Mononuclear cell (primary cell): Measurements from ENCODE around the gene GSK3A. TPM values are rescaled to one million over a fixed set of nuclear protein-coding genes. Genes with fewer than 3 reads are reported as not detected.

Experiments
- H3K27me3 ChIP-seq: 2 replicates; pipeline ENCODE4 v1.6.0; 2011; ENCODE audit warnings: low read length, control low read depth; ENCODE audit not compliant: insufficient read depth
- H3K4me1 ChIP-seq: 2 replicates; pipeline ENCODE4 v1.5.1; 2011; ENCODE audit warnings: mild to moderate bottlenecking, low read length, control low read depth; ENCODE audit not compliant: insufficient read depth
- H3K4me3 ChIP-seq: 2 replicates; pipeline ENCODE4 v1.5.1; 2011; ENCODE audit warnings: mild to moderate bottlenecking, low read length, moderate library complexity
- H3K9me3 ChIP-seq: 2 replicates; pipeline ENCODE4 v1.5.1; 2011; ENCODE audit warnings: low read depth, mild to moderate bottlenecking, control low read depth, low read length
- total RNA-seq: library from RNA; depleted of rRNA; stranded (reverse); fragments of >200 nt; gene quantifications from one replicate; pipeline ENCODE4 v1.2.3, GENCODE V29; 2012

The GSK3A gene
- total RNA-seq, 1 donor, result 13.1 TPM

DNA sequence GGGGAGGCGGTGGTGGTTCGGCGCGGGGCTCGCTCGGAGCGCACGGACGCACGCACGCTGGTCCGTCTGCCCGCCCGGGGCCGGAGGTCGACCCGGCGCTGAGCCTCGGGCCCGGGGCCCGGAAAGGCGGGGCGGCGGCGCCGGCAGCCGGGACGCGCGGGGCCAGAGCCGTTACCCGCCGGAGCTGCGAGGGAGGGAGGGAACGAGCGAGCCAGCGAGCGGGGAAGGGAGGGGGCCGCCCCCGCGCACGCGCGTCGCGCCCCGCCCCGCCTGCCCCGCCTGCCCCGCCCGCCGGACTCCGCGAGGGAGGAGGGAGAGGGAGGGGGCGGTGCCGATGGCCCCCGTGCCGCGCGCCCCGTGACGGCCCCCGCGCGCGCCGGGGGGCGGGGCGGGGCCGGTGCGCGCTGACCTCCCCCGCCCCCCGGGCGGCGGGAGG is 41.7 kb upstream of the GSK3A start:
- Histone ChIP-seq H3K4me3 (peak overlapping the region; percentile 38), H3K9me3 (no peaks in the 10 kb centered on the region), H3K4me1 (peaks cover 63% of the 10 kb centered on the region), H3K27me3 (no peaks in the 10 kb centered on the region)

DNA sequence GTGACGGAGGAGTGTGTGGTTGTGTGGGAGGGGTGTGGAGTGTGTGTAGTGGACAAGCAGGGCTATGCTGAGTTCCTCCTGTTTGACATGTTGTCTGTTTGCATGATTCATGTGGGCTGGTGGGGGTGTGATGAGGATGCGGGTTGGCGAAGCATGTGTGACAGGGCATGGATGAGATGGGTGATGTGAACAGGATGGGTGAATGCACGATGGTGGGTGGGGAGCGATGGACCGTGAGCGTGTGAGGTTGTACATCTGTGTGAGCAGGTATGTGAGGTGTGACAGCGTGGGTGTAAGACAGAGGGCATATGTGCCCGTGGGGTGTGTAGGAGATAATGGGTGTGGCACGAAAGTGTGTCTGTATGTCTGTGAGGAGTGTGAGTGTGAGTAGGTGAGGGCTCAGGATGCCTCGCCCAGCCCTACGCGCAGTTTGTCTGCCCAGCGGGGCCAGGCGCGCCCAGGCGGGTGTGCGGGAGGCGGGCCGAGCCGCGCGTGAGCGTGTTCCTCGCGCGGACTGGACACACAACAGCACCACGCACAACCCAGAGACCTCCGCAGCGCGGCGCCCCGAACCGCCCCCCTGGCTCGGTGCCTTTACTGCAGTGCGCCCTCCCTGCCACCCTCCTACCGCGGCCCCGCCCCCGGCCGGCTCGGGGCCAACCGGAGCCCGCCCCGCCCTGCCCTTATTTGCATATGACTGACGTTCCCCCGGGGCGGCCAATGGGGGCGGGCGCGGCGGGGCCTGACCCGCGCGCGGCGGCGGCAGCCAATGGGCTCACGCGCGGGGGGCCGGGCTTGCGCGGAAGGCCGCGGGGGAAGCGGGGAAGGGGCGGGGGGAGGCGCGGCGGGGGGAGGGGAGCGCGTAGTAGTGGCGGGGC is 41.0 kb upstream of the GSK3A start:
- Histone ChIP-seq H3K9me3 (no peaks in the 10 kb centered on the region), H3K27me3 (no peaks in the 10 kb centered on the region), H3K4me1 (peaks cover 70% of the 10 kb centered on the region), H3K4me3 (peak overlapping the region; percentile 49)

DNA sequence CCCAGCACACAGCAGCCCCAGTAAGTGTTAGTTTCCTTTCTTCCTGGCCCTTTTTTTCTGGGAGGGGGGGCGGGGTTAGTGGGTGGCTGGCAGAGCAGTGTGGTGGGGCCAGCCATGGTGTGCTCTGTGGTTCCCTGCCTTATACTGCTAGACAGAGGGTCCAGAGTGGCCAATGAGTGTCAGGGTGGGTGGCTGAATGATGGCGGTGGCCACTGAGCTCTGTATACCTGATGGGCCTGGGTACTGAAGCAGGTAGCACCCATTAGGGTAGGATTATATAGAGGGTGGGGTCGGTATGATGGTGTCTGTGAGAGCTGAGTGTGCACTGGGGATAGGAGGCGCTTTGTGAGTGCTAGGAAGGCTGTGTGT is 40.4 kb upstream of the GSK3A start:
- no peaks in the 10 kb centered on the region for H3K9me3 ChIP-seq
- no peaks in the 10 kb centered on the region for H3K27me3 ChIP-seq
- peaks cover 73% of the 10 kb centered on the region for H3K4me1 ChIP-seq
- peak overlapping the region; percentile 49 for H3K4me3 ChIP-seq

DNA sequence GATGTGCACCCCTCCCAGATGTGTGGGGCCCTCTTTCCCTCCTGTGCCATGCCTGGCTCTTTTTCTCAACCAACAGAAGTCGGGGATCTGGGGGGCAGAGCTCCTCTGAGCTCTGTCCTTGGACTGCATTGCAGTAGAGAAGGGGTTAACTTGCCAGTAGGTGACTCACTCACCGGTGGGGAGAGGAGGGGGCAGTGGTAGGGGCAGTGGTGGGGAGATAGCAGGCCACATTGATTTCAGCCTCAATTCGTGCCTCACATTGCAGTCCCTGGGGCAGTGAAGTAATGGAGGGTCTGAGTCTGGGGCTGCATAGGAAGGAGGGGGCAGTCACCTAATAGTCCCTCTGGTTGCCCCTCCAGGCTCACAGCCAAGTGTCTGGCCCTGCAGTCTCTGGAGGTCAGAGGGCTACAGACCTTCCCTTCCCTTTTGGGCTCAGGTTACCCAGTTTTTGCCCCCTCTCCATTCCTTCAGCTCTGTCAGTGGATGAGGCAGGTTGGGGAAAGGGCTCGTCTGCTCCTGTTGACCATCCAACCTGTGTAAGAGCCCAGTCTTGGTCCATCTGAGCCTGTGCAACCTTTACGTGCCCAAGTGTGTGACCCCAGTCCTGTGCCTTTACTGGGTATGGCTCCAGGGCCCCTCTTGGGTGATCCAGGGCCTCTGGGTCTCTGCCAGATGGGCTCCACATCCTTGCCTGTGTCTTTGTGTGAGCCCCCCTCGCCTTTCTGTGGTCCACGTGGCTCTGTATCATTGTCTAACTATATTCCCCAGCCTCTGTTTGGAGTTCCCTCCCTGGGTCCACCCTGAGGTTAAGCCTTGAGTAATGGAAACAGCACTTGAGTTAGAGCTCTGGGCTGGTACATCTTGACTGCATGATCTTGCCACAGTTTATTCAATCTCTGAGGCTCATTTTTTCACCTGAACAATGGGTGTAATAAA is 39.7 kb upstream of the GSK3A start:
- no peak overlapping the region for H3K4me3 ChIP-seq
- peaks cover 73% of the 10 kb centered on the region for H3K4me1 ChIP-seq
- no peaks in the 10 kb centered on the region for H3K27me3 ChIP-seq
- H3K9me3 ChIP-seq, result no peaks in the 10 kb centered on the region

DNA sequence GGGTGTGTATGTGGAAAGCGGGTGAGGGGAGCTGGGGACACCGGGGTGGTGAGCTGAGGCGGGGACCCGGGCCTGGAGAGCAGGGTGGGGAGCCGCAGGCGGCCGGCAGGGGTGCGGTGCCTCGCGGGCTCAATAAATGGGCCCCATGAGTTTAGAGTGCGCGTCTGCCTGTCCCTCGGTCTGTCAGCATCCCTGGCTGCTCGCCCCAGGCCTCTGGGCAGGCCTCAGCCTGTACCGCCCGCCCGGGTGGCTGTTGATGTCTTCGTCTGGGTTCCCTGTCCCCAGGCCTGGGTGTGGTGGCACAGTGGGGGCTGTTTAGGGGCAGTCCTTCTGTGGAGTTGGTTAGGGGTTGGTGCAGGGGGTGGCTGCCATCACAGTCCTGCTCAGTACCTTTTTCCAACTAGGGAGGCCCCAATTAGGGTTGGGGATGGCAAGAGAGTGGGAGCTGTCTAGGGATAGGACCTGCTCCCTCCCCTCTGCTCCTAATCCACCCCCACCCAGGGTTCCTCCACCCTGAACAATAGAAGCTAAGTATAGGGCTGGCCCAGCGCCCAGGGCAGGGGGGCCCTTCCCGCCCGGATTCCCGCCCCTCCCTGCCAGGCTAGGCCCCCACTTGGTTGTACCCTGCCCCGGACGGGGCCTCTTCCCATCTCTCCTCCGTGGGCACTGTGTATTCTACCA is 38.9 kb upstream of the GSK3A start:
- no peaks in the 10 kb centered on the region for H3K27me3 ChIP-seq
- peaks cover 73% of the 10 kb centered on the region for H3K4me1 ChIP-seq
- H3K4me3 ChIP-seq, result no peak overlapping the region
- H3K9me3 ChIP-seq, result no peaks in the 10 kb centered on the region

DNA sequence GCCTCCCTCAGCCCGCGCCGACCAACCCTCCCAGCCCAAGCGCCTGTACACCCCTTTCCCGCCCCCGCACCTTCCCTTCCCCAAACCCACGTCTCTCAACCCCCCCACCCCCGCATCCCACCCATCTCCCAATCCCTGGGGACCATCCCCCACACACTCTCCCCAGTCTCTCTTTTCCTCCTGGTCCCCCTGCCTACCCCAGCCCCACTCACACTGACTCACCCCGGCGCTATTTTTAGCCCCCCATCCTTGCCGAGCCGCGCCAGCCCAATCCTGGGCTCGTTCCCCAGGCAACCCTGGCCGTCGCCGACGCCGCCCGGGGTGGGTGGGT is 38.4 kb upstream of the GSK3A start:
- no peaks in the 10 kb centered on the region for H3K9me3 ChIP-seq
- peak overlapping the region; percentile 81 for H3K4me3 ChIP-seq
- H3K27me3 ChIP-seq, result no peaks in the 10 kb centered on the region
- H3K4me1 ChIP-seq, result peaks cover 73% of the 10 kb centered on the region

DNA sequence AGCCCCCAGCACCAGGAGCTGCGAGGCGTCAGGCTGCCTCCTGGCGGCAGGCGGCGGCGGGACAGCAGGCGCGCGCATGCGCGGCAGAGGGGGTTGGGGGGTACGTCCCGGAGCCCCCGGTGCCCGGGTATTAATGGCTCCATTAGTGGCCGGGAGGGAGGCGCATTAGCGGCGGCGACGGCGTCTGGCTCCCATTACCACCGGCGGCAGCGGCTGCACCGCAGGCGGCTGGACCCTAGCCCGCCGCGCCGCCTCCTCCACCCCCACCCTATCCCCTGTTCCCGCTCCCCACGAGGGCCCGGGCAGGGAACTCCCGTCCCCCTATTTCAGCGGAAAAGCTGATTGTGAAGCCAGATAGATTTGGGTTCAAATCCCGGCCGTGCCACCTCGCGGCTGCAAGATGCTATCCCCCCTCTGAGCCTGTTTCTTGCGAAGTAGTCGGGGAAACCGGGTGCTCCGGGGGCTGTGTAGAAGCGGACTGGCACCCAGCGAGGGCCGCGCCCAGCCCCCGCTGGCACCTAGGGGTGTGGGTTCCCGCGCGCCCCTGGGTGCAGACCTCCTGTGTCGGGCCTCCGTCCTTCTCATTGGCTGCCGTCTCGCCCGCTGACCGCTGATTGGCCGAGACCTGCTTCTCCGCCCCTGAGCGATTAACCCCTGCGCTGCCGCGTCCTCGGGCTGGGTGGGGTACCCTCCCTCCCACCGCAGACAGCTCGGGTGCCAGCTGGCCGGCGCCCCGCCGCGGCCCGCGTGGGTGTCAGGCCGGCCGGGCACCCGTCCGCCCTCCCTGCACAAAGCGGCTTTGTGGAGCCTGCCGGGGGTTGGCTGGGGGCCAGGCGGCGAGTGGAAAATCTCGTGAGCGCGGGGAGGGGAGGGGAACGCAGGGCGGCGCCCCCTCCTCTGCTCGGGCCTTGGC is 37.8 kb upstream of the GSK3A start:
- Histone ChIP-seq H3K27me3 (no peaks in the 10 kb centered on the region), H3K4me3 (peak overlapping the region; percentile 81), H3K9me3 (no peaks in the 10 kb centered on the region), H3K4me1 (peaks cover 72% of the 10 kb centered on the region)

DNA sequence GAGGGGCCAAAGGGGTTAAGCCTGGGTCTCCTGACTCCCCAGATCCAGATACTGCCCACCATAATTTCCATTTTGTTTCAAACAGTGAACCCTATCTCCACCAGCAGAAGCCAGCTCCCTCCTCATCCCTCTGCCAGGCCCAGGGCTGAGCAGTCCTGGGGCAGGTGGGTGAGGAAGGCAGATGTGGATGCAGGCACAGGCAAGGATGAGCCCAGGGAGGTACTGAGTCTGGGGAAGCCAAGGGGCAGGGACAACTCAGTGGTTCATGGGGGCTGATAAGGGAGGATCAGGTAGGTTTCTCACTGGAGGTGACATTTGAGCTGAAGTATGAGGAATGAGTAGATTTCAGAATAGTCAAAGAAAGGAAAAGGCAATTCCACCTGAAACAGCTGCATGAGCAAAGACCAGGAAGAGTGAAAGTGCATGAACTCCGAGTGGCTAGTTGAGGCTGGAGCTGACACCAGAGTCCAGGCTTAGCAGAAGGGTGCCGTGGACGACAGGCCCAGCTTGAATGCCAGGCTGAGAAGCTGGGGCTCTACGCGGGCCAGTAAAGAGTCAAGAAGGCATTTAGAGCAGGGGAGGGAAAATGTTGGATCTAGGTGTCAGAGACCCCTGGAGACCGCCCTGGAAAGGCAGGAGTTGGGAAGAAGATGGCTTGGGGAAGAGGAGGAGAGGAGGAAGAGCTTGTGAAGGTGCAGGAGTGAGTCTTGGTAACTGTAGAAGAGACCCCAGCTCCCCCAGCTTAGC is 36.9 kb upstream of the GSK3A start:
- Histone ChIP-seq H3K4me1 (peaks cover 66% of the 10 kb centered on the region), H3K27me3 (no peaks in the 10 kb centered on the region), H3K4me3 (peak overlapping the region; percentile 81), H3K9me3 (no peaks in the 10 kb centered on the region)

DNA sequence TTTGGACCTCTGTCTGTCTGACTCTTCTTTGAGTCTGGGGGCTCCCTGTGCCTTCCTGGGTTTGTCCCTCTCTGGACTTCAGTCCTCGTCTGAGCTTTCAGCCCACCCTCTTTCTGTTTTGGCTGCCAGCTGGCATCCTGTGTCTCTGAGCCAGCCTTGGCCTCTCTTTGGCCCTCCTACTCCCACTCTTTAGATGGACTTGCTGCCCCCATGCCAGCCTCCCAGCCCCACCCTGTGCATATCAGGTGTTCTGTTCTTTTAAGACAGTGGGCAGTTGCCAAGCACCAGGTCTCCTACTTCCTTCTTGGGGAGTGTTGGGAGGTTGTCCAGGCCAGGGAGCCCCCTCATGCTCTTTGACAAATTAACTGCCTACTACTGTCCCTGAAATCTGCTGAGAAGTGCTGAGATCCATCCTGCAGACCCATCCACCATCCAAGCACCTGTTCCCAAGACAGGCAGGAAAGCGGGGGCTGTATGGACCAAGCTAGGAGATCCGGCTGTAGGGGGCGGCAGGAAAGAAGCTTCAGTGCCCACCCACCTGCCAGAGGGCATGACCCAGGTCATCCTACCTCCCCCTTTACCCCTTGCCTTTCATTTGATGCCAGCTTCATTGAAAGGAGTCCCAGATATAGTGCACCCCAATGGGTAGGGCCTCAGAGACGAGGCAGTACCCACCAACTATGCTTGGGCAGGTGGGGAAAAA is 36.2 kb upstream of the GSK3A start:
- H3K9me3 ChIP-seq, result no peaks in the 10 kb centered on the region
- no peaks in the 10 kb centered on the region for H3K27me3 ChIP-seq
- H3K4me3 ChIP-seq, result no peak overlapping the region
- H3K4me1 ChIP-seq, result peaks cover 66% of the 10 kb centered on the region

DNA sequence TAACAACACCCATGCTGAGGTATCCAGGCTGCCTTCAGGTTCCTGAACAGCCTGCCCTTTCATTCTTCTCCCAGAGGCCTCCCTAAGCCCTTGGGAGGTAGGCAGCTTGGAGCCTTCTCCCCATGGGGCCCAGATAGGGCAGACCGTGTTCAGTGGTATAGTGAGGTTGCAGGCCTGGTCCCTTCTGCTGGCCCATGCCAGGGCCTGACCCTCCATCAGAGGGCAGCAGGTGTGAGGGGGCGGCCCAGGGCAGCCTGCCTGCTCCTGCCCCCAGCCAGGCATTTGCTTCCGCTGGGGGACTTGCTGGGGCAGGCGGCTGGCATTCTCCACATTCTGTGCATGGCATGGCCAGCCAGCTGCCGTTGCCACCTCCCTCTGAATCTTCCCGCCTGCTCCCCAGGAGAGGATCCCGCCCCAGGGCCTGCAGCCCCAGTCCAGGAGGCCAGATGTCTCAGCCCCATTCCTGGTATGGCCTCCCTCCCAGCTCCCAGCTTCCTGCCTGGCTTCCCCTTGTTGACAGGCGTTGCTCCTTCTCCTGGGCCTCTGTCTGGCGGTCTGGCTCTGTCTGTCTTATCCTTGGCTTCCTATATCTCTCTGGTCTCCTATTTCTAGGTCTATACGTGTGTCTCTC is 35.5 kb upstream of the GSK3A start:
- no peak overlapping the region for H3K4me3 ChIP-seq
- H3K4me1 ChIP-seq, result peaks cover 60% of the 10 kb centered on the region
- no peaks in the 10 kb centered on the region for H3K27me3 ChIP-seq
- no peaks in the 10 kb centered on the region for H3K9me3 ChIP-seq

DNA sequence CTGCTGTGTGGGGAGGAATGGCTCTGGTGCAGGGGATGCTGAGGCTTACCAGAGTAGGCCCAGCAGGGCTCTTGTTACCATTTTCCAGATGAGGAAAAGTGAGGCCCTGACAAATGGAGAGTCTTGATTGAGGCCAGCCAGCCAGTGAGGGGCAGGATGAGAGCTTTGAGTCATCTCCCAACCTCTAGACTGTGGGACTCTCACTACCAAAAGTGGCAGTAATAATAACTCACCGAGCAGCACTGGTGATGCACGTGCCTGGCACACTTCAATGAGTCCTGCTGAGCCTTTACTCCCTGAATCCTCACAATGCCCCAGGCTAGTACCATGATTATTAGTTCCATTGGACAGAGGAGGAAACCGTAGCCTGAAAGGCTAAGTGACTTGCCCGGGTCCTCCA is 34.4 kb upstream of the GSK3A start:
- peaks cover 50% of the 10 kb centered on the region for H3K4me1 ChIP-seq
- H3K4me3 ChIP-seq, result no peak overlapping the region
- H3K9me3 ChIP-seq, result no peaks in the 10 kb centered on the region
- H3K27me3 ChIP-seq, result no peaks in the 10 kb centered on the region

DNA sequence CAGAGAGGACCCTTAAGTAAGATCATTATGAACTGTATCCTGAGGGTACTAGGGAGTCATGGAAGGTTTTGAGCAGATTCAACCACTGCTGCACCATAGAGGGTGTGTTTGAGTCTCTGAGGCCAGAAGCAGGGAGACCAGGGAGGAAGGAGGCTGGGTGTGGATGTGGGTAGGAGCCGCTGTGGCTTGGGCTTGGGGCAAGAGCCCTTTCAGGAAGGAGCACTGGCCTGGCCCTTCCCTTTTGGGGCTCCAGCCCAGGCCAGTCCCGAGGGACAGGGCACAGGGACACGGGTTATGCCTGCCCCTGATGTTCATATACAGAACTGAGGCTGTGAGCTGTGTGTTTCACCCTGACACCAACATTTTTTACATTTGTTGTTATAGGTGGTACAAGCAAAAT is 33.9 kb upstream of the GSK3A start:
- Histone ChIP-seq H3K9me3 (no peaks in the 10 kb centered on the region), H3K4me3 (no peak overlapping the region), H3K27me3 (no peaks in the 10 kb centered on the region), H3K4me1 (peaks cover 50% of the 10 kb centered on the region)

DNA sequence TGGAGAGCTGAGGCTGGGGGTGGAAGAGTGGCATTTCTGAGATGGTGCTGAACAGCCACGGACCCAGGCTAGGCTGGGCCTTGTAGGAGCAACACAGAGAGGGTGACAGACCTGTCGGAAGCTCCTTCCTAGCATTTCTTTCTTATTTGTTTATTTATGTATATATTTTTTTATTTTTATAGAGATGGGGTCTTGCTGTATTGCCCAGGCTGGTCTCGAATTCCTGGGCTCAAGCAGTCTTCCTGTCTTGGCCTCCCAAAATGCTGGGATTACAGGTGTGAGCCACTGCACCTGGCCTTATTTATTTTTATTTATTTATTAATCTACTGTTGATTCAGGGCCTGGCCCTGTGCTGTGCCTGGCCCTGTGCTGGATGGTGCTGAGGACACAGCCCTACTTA is 33.1 kb upstream of the GSK3A start:
- no peak overlapping the region for H3K4me3 ChIP-seq
- peaks cover 54% of the 10 kb centered on the region for H3K4me1 ChIP-seq
- H3K9me3 ChIP-seq, result no peaks in the 10 kb centered on the region
- H3K27me3 ChIP-seq, result no peaks in the 10 kb centered on the region
